ENCODE results near the gene MARK1.

- TF ChIP-seq CTCF (IDR thresholded peaks at IDR 0.05), result no peak
- no peak for TF ChIP-seq POLR2A (IDR thresholded peaks at IDR 0.05)
These were observed 175.4 kb downstream of the MARK1 start for GRCh38 chr1:220703305-220703704.
